PFSK-1 (cell line): Measurements from ENCODE around the gene LHX4.

ENCODE experiments used
- FOXP2 ChIP-seq: optimal IDR thresholded peaks from 2 replicates; pipeline ENCODE3; 2011; ENCODE audit warnings: borderline replicate concordance, control low read depth, inconsistent platforms; ENCODE audit not compliant: insufficient read depth; ENCODE audit errors: extremely low read length, extremely low read depth
- POLR2AphosphoS5 ChIP-seq: IDR thresholded peaks from 2 replicates; pipeline ENCODE4 v1.6.1; 2012; ENCODE audit warnings: low read depth, mild to moderate bottlenecking, control low read depth, low read length, moderate library complexity
- REST ChIP-seq, 2 experiments: IDR thresholded peaks; 2 replicates each; pipeline versions ENCODE4 v1.6.1 to v1.8.0; 2011 to 2012; ENCODE audit warnings: low read depth in 2 of 2, low read length in 2 of 2, control low read depth in 1 of 2, inconsistent platforms in 1 of 2, mild to moderate bottlenecking in 1 of 2, moderate library complexity in 1 of 2; ENCODE audit not compliant: insufficient read depth in 1 of 2
- SIN3A ChIP-seq: IDR thresholded peaks from 2 replicates; pipeline ENCODE4 v1.6.1; 2012; ENCODE audit warnings: mild to moderate bottlenecking, low read length, moderate library complexity, borderline replicate concordance; ENCODE audit not compliant: insufficient read depth
- TAF1 ChIP-seq: IDR thresholded peaks from 2 replicates; pipeline ENCODE4 v1.6.1; 2012; ENCODE audit warnings: low read length, control low read depth, borderline replicate concordance; ENCODE audit not compliant: insufficient read depth

Gene LHX4

GRCh38 chr1:180186831-180187230, 43.2 kb upstream of the LHX4 start:
- no peak for TF ChIP-seq TAF1
- no peak for TF ChIP-seq POLR2AphosphoS5
- no peak for TF ChIP-seq REST (IDR thresholded peaks at IDR 0.05; ENCODE audit: insufficient read depth in 1 of 2, low read depth in 2 of 2, low read length in 2 of 2)
- TF ChIP-seq FOXP2 = no peak
- TF ChIP-seq SIN3A = no peak

GRCh38 chr1:180187626-180188025, 42.4 kb upstream of the LHX4 start:
- no peak for TF ChIP-seq TAF1
- TF ChIP-seq POLR2AphosphoS5 = no peak
- no peak for TF ChIP-seq REST (IDR thresholded peaks at IDR 0.05; ENCODE audit: insufficient read depth in 1 of 2, low read depth in 2 of 2, low read length in 2 of 2)
- no peak for TF ChIP-seq SIN3A
- TF ChIP-seq FOXP2 = no peak

- TF ChIP-seq SIN3A (no peak), FOXP2 (no peak), TAF1 (no peak), REST (IDR thresholded peaks at IDR 0.05; ENCODE audit: insufficient read depth in 1 of 2, low read depth in 2 of 2, low read length in 2 of 2) (no peak), POLR2AphosphoS5 (no peak)
Measured at GRCh38 chr1:180188091-180188506, 42.0 kb upstream of the LHX4 start.

GRCh38 chr1:180188684-180189175, 41.3 kb upstream of the LHX4 start:
- TF ChIP-seq SIN3A (no peak), REST (IDR thresholded peaks at IDR 0.05; ENCODE audit: insufficient read depth in 1 of 2, low read depth in 2 of 2, low read length in 2 of 2) (no peak), POLR2AphosphoS5 (no peak), FOXP2 (no peak), TAF1 (no peak)

- TF ChIP-seq SIN3A (no peak), FOXP2 (no peak), REST (IDR thresholded peaks at IDR 0.05; ENCODE audit: insufficient read depth in 1 of 2, low read depth in 2 of 2, low read length in 2 of 2) (no peak), POLR2AphosphoS5 (no peak), TAF1 (no peak)
Measured at GRCh38 chr1:180190091-180190490, 40.0 kb upstream of the LHX4 start.
